ENCODE measurements around the gene GRPEL2. TPM values are rescaled to one million over a fixed set of nuclear protein-coding genes. Genes with fewer than 3 reads are reported as not detected.

GRPEL2 gene
- total RNA-seq, 1 donor from 2014 or later, result 22.6 TPM

GRCh38 chr5:149363358-149363757 lies 18.1 kb downstream of the GRPEL2 start:
- H3K27ac Mint-ChIP-seq, result no peak overlapping the region
- H3K4me3 Mint-ChIP-seq, result no peak overlapping the region
- DNase-seq (ENCODE audit: extremely low spot score, unreplicated experiment), result no peak
- H3K9me3 Mint-ChIP-seq, result no peaks in the 10 kb centered on the region
- H3K27me3 Mint-ChIP-seq, result no peaks in the 10 kb centered on the region
- H3K36me3 Mint-ChIP-seq, result no peaks in the 10 kb centered on the region
- H3K4me1 Mint-ChIP-seq (ENCODE audit: unreplicated experiment), result peaks cover 19% of the 10 kb centered on the region
- TF ChIP-seq CTCF (conservative IDR thresholded peaks at IDR 0.05), result no peak

DNA sequence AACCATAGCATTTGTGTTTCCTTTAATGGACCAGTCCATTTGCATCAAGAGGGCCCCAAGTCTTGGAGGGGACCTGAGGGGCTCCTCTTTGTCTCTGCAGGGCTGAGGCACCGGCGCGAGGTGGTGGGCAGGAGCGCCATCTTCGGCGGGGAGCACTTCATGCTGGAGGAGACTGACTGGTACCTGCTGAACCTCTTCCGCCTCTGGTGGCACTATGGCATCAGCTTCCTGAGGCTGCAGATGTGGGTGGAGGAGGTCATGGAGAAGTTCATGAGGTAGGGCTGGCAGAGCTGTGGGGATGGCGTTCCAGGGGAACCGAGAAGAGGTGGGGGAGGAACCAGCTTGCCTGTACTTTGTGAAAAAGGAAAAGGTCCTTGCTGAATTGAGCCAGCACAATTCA lies 18.6 kb downstream of the GRPEL2 start:
- H3K4me1 Mint-ChIP-seq (ENCODE audit: unreplicated experiment), result peaks cover 13% of the 10 kb centered on the region
- no peaks in the 10 kb centered on the region for H3K27me3 Mint-ChIP-seq
- no peak for DNase-seq (ENCODE audit: extremely low spot score, unreplicated experiment)
- no peak for TF ChIP-seq CTCF (conservative IDR thresholded peaks at IDR 0.05)
- no peak overlapping the region for H3K27ac Mint-ChIP-seq
- no peaks in the 10 kb centered on the region for H3K36me3 Mint-ChIP-seq
- H3K4me3 Mint-ChIP-seq, result no peak overlapping the region
- no peaks in the 10 kb centered on the region for H3K9me3 Mint-ChIP-seq

DNA sequence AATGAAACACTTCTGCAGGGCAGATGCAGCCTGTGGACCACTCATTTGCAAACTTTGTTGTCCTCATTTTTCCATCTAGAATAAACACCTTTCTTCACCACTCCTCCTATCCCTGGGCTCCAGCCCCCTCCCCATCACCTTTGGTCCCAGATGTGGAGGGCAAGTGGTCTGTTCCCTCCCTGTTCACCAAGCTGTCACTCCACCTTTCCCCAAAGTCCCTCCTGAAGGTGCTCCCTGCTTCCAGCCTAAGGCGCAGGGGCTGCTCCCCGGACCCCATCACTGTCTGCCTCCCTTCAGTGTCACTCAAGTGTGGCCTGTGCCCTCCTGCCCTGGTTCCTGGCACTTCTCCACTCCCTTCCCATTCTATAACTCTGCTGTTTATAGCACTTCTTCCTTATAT lies 19.4 kb downstream of the GRPEL2 start:
- Mint-ChIP-seq H3K4me3 (no peak overlapping the region), H3K36me3 (no peaks in the 10 kb centered on the region), H3K27me3 (no peaks in the 10 kb centered on the region), H3K9me3 (no peaks in the 10 kb centered on the region), H3K4me1 (ENCODE audit: unreplicated experiment) (peaks cover 8% of the 10 kb centered on the region), H3K27ac (no peak overlapping the region)
- no peak for DNase-seq (ENCODE audit: extremely low spot score, unreplicated experiment)
- TF ChIP-seq CTCF (conservative IDR thresholded peaks at IDR 0.05), result no peak

- Mint-ChIP-seq H3K9me3 (no peaks in the 10 kb centered on the region), H3K27me3 (no peaks in the 10 kb centered on the region), H3K36me3 (no peaks in the 10 kb centered on the region), H3K4me3 (no peak overlapping the region), H3K27ac (no peak overlapping the region), H3K4me1 (ENCODE audit: unreplicated experiment) (peaks cover 8% of the 10 kb centered on the region)
- no peak for DNase-seq (ENCODE audit: extremely low spot score, unreplicated experiment)
- TF ChIP-seq CTCF (conservative IDR thresholded peaks at IDR 0.05), result no peak
Measured at GRCh38 chr5:149365418-149365817, 20.1 kb downstream of the GRPEL2 start.

DNA sequence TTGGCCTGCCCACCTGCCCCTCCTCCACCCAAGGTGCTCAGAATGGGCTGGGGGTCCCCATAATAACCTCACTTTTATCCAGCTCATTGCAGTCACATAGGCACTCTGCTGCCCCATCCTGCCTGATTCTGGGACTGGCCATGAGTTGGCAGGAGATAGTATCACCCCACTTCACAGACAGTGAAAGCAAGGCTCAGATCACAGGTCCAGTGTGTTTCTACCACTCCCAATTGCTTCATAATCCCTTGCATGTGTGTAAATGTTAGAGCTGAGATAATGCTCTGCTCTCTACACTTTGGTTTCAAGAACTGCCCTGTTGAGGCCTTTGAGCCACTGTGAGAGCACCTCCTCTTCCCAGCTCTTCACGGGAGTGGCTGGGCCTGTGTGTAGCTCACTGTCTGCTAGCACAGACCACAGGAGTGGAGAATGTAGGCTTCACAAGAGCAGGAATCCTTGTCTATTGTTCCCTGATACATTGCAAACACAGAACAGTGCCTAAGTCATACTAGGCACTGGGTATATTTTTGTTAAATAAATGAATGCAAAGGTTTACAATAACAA lies 20.9 kb downstream of the GRPEL2 start:
- no peaks in the 10 kb centered on the region for H3K36me3 Mint-ChIP-seq
- no peak overlapping the region for H3K27ac Mint-ChIP-seq
- H3K27me3 Mint-ChIP-seq, result no peaks in the 10 kb centered on the region
- peaks cover 11% of the 10 kb centered on the region for H3K4me1 Mint-ChIP-seq (ENCODE audit: unreplicated experiment)
- TF ChIP-seq CTCF (conservative IDR thresholded peaks at IDR 0.05), result no peak
- H3K4me3 Mint-ChIP-seq, result no peak overlapping the region
- H3K9me3 Mint-ChIP-seq, result no peaks in the 10 kb centered on the region
- DNase-seq (ENCODE audit: extremely low spot score, unreplicated experiment), result no peak
